GM10248 (cell line): ENCODE data around the gene COG2.

Experiments
- CTCF ChIA-PET: fragments of 300-600 bp; sonication (Branson Sonifier 250); formaldehyde crosslinking; extraction: SDS; loops from one replicate; lab custom pipeline; 2021; ENCODE audit warnings: antibody characterized with exemption; lab: Yijun Ruan, JAX
- POLR2A ChIA-PET: fragments of 350-650 bp; sonication (Branson Sonifier 250); formaldehyde crosslinking; extraction: SDS; loops from one replicate; lab custom pipeline; 2020; ENCODE audit warnings: antibody characterized with exemption; lab: Yijun Ruan, JAX
- DNase-seq: peaks from one replicate; pipeline ENCODE4 v3.0.0; 2012; ENCODE audit errors: extremely low spot score
- CTCF ChIP-seq: IDR thresholded peaks from 2 replicates; pipeline ENCODE4 v1.5.1; 2012; ENCODE audit warnings: mild to moderate bottlenecking, low read depth; ENCODE audit errors: extremely low read depth, missing control alignments, control extremely low read depth

The COG2 gene

GRCh38 chr1:230709619-230710542, 67.6 kb downstream of the COG2 start:
- no peak for TF ChIP-seq CTCF
- CTCF ChIA-PET: interaction anchor here (0.8 kb wide), 1 partner anchor 20 kb away, joined by 3 read pairs; no protein-coding TSS in a partner anchor
- DNase-seq: no peak
- POLR2A ChIA-PET: no interaction called here

GRCh38 chr1:230710543-230710904, 68.2 kb downstream of the COG2 start:
- ChIA-PET CTCF (interaction anchor here (0.7 to 0.8 kb wide), 2 partner anchors 20 to 93 kb away, joined by 3 read pairs; no protein-coding TSS in a partner anchor), POLR2A (no interaction called here)
- DNase-seq: no peak
- no peak for TF ChIP-seq CTCF

- ChIA-PET CTCF (no interaction called here), POLR2A (no interaction called here)
- TF ChIP-seq CTCF: no peak
- DNase-seq: no peak
These were observed 69.0 kb downstream of the COG2 start for GRCh38 chr1:230711245-230711644.

GRCh38 chr1:230712470-230712942, 70.2 kb downstream of the COG2 start:
- CTCF ChIA-PET: no interaction called here
- POLR2A ChIA-PET: no interaction called here
- no peak for TF ChIP-seq CTCF
- DNase-seq: no peak

DNA sequence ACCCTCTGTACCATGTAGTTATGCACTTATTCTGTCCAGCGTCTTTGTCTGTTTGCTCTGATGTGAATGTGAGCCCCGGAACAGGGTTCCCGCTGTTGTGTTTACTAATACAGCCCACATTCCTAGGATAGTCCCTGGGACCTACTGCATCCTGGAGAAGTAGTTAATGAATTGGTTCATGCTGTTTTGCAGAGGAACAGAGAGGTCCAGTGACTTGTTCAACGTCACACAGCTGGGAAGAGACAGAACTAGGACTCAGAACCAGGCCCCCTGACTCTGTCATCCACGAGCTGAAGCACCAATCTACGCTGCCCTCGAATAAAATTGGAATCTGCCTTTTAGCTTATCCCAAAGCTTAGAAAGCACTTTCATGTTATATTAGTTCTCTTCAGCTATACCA, 70.9 kb downstream of the COG2 start:
- POLR2A ChIA-PET: no interaction called here
- CTCF ChIA-PET: no interaction called here
- no peak for TF ChIP-seq CTCF
- no peak for DNase-seq

GRCh38 chr1:230713547-230713914, 71.2 kb downstream of the COG2 start:
- ChIA-PET CTCF (no interaction called here), POLR2A (no interaction called here)
- TF ChIP-seq CTCF: no peak
- DNase-seq: no peak
